Measurements from ENCODE around the gene ZSCAN4.
A peak's percentile ranks its signal among the peaks of the same experiment; 100 is the strongest.

The ZSCAN4 gene

GRCh38 chr19:57637379-57637778 lies 31.4 kb upstream of the ZSCAN4 start:
- H3K4me1 Mint-ChIP-seq = peaks cover 19% of the 10 kb centered on the region
- TF ChIP-seq CTCF (IDR thresholded peaks at IDR 0.05) = no peak
- H3K36me3 Mint-ChIP-seq (ENCODE audit: low read depth) = peaks cover 92% of the 10 kb centered on the region
- H3K9me3 Mint-ChIP-seq = peaks cover 88% of the 10 kb centered on the region
- no peak for DNase-seq
- peak overlapping the region; percentile 29 for H3K4me3 Mint-ChIP-seq
- H3K27me3 Mint-ChIP-seq (ENCODE audit: low read depth, poor library complexity) = no peaks in the 10 kb centered on the region
- H3K27ac Mint-ChIP-seq = no peak overlapping the region

GRCh38 chr19:57641715-57642234 lies 27.0 kb upstream of the ZSCAN4 start:
- Mint-ChIP-seq H3K36me3 (ENCODE audit: low read depth) (peaks cover 83% of the 10 kb centered on the region), H3K27ac (no peak overlapping the region), H3K9me3 (peaks cover 84% of the 10 kb centered on the region), H3K4me1 (no peaks in the 10 kb centered on the region), H3K27me3 (ENCODE audit: low read depth, poor library complexity) (no peaks in the 10 kb centered on the region), H3K4me3 (no peak overlapping the region)
- DNase-seq = no peak
- TF ChIP-seq CTCF (IDR thresholded peaks at IDR 0.05) = no peak

GRCh38 chr19:57642396-57643046 lies 26.2 kb upstream of the ZSCAN4 start:
- Mint-ChIP-seq H3K36me3 (ENCODE audit: low read depth) (peaks cover 76% of the 10 kb centered on the region), H3K9me3 (peaks cover 77% of the 10 kb centered on the region), H3K27ac (no peak overlapping the region), H3K4me1 (no peaks in the 10 kb centered on the region), H3K27me3 (ENCODE audit: low read depth, poor library complexity) (no peaks in the 10 kb centered on the region), H3K4me3 (no peak overlapping the region)
- no peak for TF ChIP-seq CTCF (IDR thresholded peaks at IDR 0.05)
- DNase-seq = no peak

- TF ChIP-seq CTCF (IDR thresholded peaks at IDR 0.05) = no peak
- Mint-ChIP-seq H3K9me3 (peaks cover 65% of the 10 kb centered on the region), H3K36me3 (ENCODE audit: low read depth) (peaks cover 64% of the 10 kb centered on the region), H3K27me3 (ENCODE audit: low read depth, poor library complexity) (peaks cover 1% of the 10 kb centered on the region), H3K27ac (no peak overlapping the region), H3K4me1 (no peaks in the 10 kb centered on the region), H3K4me3 (no peak overlapping the region)
- no peak for DNase-seq
Observed at GRCh38 chr19:57643734-57644133, 25.0 kb upstream of the ZSCAN4 start.

- TF ChIP-seq CTCF (IDR thresholded peaks at IDR 0.05) = no peak
- DNase-seq = no peak
- H3K9me3 Mint-ChIP-seq = peaks cover 38% of the 10 kb centered on the region
- H3K4me1 Mint-ChIP-seq = no peaks in the 10 kb centered on the region
- peaks cover 16% of the 10 kb centered on the region for H3K36me3 Mint-ChIP-seq (ENCODE audit: low read depth)
- H3K27ac Mint-ChIP-seq = no peak overlapping the region
- no peak overlapping the region for H3K4me3 Mint-ChIP-seq
- peaks cover 29% of the 10 kb centered on the region for H3K27me3 Mint-ChIP-seq (ENCODE audit: low read depth, poor library complexity)
Observed at GRCh38 chr19:57648331-57649003, 20.3 kb upstream of the ZSCAN4 start.

- Mint-ChIP-seq H3K4me1 (no peaks in the 10 kb centered on the region), H3K27ac (peak overlapping the region; percentile 88), H3K4me3 (no peak overlapping the region), H3K9me3 (peaks cover 36% of the 10 kb centered on the region), H3K36me3 (ENCODE audit: low read depth) (no peaks in the 10 kb centered on the region), H3K27me3 (ENCODE audit: low read depth, poor library complexity) (peaks cover 45% of the 10 kb centered on the region)
- no peak for TF ChIP-seq CTCF (IDR thresholded peaks at IDR 0.05)
- DNase-seq = no peak
Observed at GRCh38 chr19:57651654-57651996, 17.1 kb upstream of the ZSCAN4 start.

Data from nephron progenitor cell (in vitro differentiated cells).